ENCODE results near the gene AIP.

DNA sequence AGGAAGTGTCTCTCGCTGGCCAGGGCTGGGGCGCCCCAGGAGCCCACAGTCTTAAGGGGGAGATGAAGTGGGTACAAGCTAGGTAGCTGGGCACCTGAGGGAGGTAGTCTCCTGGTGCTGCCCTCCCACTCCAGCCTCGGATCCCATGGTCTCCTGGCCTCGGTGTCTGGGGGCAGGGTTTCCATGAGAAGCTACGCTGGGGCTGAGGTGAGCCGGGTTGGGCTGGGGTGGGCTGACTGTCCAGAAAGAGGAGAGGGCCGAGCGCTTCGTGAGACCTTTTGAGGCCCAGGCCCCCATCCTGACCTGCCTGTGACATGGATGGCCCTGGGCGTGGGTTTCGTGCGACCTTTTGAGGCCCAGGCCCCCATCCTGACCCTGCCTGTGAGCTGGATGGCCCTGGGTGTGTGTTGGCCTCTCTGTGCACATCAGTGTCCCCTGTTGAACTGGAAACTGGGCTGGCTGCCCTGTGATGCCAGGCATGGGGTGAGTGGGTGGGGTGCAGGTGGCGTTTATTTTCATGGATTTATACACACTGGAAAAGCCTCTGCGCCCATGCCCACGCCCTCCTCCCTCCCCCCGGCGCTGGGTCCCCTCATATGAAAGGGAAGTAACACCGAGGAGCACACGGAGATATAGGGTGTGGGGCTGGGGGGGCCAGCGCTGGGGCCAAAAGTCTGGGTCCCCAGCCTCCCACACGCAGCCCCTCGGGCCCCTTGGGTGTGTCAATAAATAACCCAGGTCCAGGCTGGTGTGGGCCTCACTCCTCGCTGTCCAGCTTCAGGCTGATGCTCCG is 8.6 kb downstream of the AIP start:
- TF ChIP-seq, protein P1, sequence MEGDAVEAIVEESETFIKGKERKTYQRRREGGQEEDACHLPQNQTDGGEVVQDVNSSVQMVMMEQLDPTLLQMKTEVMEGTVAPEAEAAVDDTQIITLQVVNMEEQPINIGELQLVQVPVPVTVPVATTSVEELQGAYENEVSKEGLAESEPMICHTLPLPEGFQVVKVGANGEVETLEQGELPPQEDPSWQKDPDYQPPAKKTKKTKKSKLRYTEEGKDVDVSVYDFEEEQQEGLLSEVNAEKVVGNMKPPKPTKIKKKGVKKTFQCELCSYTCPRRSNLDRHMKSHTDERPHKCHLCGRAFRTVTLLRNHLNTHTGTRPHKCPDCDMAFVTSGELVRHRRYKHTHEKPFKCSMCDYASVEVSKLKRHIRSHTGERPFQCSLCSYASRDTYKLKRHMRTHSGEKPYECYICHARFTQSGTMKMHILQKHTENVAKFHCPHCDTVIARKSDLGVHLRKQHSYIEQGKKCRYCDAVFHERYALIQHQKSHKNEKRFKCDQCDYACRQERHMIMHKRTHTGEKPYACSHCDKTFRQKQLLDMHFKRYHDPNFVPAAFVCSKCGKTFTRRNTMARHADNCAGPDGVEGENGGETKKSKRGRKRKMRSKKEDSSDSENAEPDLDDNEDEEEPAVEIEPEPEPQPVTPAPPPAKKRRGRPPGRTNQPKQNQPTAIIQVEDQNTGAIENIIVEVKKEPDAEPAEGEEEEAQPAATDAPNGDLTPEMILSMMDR (IDR thresholded peaks at IDR 0.05): no peak
- TF ChIP-seq EP300 (IDR thresholded peaks at IDR 0.05): no peak

All from ovary (tissue), 3 donors.